ENCODE results near the gene CAPZA2.

The CAPZA2 gene

DNA sequence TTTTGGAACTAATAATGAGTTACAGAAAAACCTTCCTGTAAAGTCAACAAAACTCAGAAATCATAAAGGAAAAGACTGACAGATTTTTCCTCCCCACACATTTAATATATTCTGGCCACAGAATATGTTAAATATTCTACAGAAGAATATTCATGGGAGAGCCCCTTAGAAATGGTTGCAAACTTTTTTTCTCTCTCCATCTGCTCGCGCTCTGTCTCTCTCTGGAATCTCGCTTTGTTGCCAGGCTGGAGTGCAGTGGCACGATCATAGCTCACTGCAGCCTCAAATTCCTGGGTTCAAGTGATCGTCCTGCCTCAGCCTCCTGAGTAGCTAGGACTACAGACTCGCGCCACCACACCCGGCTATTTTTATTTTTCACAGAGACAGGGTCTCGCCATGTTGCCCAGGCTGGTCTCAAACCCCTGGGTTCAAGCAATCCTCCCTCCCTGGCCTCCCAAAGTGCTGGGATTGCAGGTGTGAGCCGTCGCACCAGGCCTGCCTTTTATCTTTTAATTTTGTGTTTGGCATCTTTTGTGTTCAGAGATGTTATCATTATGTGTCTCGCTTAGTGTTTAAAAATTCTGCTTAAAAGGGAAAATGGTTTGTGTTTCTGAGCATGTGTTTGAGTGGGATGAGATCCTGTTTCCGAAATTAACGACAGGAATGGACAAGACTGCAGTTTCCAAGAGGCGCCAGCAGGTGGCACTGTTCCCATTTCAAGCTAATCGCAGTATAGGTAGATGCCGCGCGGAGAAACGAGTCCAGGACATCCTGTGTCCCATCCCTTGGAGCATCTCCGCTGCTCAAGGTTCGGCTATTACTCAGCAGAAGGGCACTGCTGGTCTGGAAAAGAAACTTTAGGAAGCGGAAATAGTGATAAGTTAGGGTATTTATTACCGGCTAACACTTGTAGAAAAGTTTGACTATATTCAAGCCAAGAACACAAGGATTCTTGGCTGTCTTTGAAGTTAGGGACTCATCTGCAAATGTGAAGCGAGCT is 67.8 kb downstream of the CAPZA2 start (continued):
- TF ChIP-seq ZBTB10 (tag by site-specific recombination; IDR thresholded peaks at IDR 0.05) = no peak
- TF ChIP-seq ZNF214 (tag by site-specific recombination; IDR thresholded peaks at IDR 0.05; ENCODE audit: borderline replicate concordance) = no peak
- TF ChIP-seq ZNF768 (tag by site-specific recombination; IDR thresholded peaks at IDR 0.05) = no peak
- no peak for TF ChIP-seq ZNF610 (tag by site-specific recombination; IDR thresholded peaks at IDR 0.05; ENCODE audit: borderline replicate concordance)
- TF ChIP-seq, protein P1, sequence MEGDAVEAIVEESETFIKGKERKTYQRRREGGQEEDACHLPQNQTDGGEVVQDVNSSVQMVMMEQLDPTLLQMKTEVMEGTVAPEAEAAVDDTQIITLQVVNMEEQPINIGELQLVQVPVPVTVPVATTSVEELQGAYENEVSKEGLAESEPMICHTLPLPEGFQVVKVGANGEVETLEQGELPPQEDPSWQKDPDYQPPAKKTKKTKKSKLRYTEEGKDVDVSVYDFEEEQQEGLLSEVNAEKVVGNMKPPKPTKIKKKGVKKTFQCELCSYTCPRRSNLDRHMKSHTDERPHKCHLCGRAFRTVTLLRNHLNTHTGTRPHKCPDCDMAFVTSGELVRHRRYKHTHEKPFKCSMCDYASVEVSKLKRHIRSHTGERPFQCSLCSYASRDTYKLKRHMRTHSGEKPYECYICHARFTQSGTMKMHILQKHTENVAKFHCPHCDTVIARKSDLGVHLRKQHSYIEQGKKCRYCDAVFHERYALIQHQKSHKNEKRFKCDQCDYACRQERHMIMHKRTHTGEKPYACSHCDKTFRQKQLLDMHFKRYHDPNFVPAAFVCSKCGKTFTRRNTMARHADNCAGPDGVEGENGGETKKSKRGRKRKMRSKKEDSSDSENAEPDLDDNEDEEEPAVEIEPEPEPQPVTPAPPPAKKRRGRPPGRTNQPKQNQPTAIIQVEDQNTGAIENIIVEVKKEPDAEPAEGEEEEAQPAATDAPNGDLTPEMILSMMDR (tag by site-specific recombination; IDR thresholded peaks at IDR 0.05) = peak; percentile 69; the same call in 1 of the 2 replicates
- 0 out of 2 replicates have a peak, but pooled peaks have one; percentile 26 for TF ChIP-seq ZFP37 (tag by site-specific recombination; IDR thresholded peaks at IDR 0.05)
- no peak for TF ChIP-seq GLI2 (tag by site-specific recombination; IDR thresholded peaks at IDR 0.05; ENCODE audit: borderline replicate concordance, low read depth)
- TF ChIP-seq PRDM6 (tag by site-specific recombination; IDR thresholded peaks at IDR 0.05) = no peak
- no peak for TF ChIP-seq ZNF843 (tag by site-specific recombination; IDR thresholded peaks at IDR 0.05)
- peak; percentile 72 for TF ChIP-seq ZEB2 (tag by site-specific recombination; IDR thresholded peaks at IDR 0.05)
- TF ChIP-seq KLF16 (tag by site-specific recombination; IDR thresholded peaks at IDR 0.05) = no peak
- no peak for TF ChIP-seq ZNF473 (tag by site-specific recombination; IDR thresholded peaks at IDR 0.05)
- TF ChIP-seq, protein P2, sequence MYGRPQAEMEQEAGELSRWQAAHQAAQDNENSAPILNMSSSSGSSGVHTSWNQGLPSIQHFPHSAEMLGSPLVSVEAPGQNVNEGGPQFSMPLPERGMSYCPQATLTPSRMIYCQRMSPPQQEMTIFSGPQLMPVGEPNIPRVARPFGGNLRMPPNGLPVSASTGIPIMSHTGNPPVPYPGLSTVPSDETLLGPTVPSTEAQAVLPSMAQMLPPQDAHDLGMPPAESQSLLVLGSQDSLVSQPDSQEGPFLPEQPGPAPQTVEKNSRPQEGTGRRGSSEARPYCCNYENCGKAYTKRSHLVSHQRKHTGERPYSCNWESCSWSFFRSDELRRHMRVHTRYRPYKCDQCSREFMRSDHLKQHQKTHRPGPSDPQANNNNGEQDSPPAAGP (tag by site-specific recombination; IDR thresholded peaks at IDR 0.05) = no peak
- no peak for TF ChIP-seq ZBTB21 (tag by site-specific recombination; IDR thresholded peaks at IDR 0.05)
- no peak for TF ChIP-seq KLF10 (tag by site-specific recombination; IDR thresholded peaks at IDR 0.05)
- no peak for TF ChIP-seq ZNF776 (tag by site-specific recombination; IDR thresholded peaks at IDR 0.05; ENCODE audit: borderline replicate concordance)
- TF ChIP-seq SETDB1 (IDR thresholded peaks at IDR 0.05; ENCODE audit: insufficient read length, low read length) = no peak
- no peak for TF ChIP-seq ZBTB44 (tag by site-specific recombination; IDR thresholded peaks at IDR 0.05)
- no peak for TF ChIP-seq ZNF324 (tag by site-specific recombination; IDR thresholded peaks at IDR 0.05)
- TF ChIP-seq ZXDB (tag by site-specific recombination; IDR thresholded peaks at IDR 0.05) = 0 out of 2 replicates have a peak, but pooled peaks have one; percentile 22
- no peak for TF ChIP-seq ZNF433 (tag by site-specific recombination; IDR thresholded peaks at IDR 0.05; ENCODE audit: low read depth)
- TF ChIP-seq ZNF157 (tag by site-specific recombination; IDR thresholded peaks at IDR 0.05) = no peak
- TF ChIP-seq TCF7L2 (IDR thresholded peaks at IDR 0.05; ENCODE audit: borderline replicate concordance, low read depth, low read length) = no peak
- TF ChIP-seq ZNF704 (tag by site-specific recombination; IDR thresholded peaks at IDR 0.05) = no peak
- TF ChIP-seq ZNF558 (tag by site-specific recombination; IDR thresholded peaks at IDR 0.05) = no peak
- TF ChIP-seq ZNF37A (tag by site-specific recombination; IDR thresholded peaks at IDR 0.05) = no peak
- TF ChIP-seq, protein P3, sequence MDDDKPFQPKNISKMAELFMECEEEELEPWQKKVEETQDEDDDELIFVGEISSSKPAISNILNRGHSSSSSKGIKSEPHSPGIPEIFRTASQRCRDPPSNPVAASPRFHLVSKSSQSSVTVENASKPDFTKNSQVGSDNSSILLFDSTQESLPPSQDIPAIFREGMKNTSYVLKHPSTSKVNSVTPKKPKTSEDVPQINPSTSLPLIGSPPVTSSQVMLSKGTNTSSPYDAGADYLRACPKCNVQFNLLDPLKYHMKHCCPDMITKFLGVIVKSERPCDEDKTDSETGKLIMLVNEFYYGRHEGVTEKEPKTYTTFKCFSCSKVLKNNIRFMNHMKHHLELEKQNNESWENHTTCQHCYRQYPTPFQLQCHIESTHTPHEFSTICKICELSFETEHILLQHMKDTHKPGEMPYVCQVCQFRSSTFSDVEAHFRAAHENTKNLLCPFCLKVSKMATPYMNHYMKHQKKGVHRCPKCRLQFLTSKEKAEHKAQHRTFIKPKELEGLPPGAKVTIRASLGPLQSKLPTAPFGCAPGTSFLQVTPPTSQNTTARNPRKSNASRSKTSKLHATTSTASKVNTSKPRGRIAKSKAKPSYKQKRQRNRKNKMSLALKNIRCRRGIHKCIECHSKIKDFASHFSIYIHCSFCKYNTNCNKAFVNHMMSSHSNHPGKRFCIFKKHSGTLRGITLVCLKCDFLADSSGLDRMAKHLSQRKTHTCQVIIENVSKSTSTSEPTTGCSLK (tag by site-specific recombination; IDR thresholded peaks at IDR 0.05) = no peak

All from HEK293 (cell line).